ENCODE data around the gene STXBP3. TPM values are rescaled to one million over a fixed set of nuclear protein-coding genes. Genes with fewer than 3 reads are reported as not detected.

STXBP3 gene
- total and polyA plus RNA-seq, 2 of the 8 experiments (the other 6 are each of a cell fraction or from before 2014, with no cell fraction given): 6.0 to 38.5 TPM

- no peak overlapping the region for H3K23ac ChIP-seq (ENCODE audit: insufficient read length)
- no peak overlapping the region for H3K18ac ChIP-seq (ENCODE audit: extremely low read depth, low read length)
- 97% methylated on average over 7 of the region's 7 CpGs; no CpG with 5 or more reads in 1 of the 2 experiments for WGBS, 2 experiments (ENCODE audit: extremely low coverage in 1 of 2, insufficient coverage in 1 of 2, insufficient read length in 1 of 2, insufficient replicate concordance in 2 of 2, low coverage in 1 of 2, low lambda C conversion rate in 2 of 2, missing lambda C conversion rate in 1 of 2)
- no peak overlapping the region for H4K8ac ChIP-seq (ENCODE audit: extremely low read depth, insufficient read depth, low read length)
- H3K14ac ChIP-seq (ENCODE audit: insufficient read length): no peak overlapping the region
- no peaks in the 10 kb centered on the region for H4K20me1 ChIP-seq (replicated peaks in 1 of 2; ENCODE audit: control insufficient read depth in 1 of 2, insufficient read depth in 2 of 2, low read length in 2 of 2)
- no peak overlapping the region for H4K5ac ChIP-seq (ENCODE audit: insufficient read length, low read depth, low read length)
- DNase-seq (ENCODE audit: low read depth in 1 of 2, low spot score in 2 of 2) (no peak), FAIRE-seq (no peak)
- H2BK12ac ChIP-seq (ENCODE audit: low read depth, low read length): no peak overlapping the region
- H3K23me2 ChIP-seq (ENCODE audit: low read depth, low read length): no peaks in the 10 kb centered on the region
- ChIA-PET CTCF (ENCODE audit: partially characterized antibody) (no interaction called here), POLR2A (ENCODE audit: partially characterized antibody) (interaction anchor here (0.6 kb wide), 1 partner anchor 49 kb away, joined by 3 read pairs; no protein-coding TSS in a partner anchor)
- no peaks in the 10 kb centered on the region for H3K9me3 ChIP-seq (ENCODE audit: insufficient read depth in 2 of 2, low read depth in 1 of 2, low read length in 1 of 2)
- no peak overlapping the region for H2BK5ac ChIP-seq (ENCODE audit: low read depth, low read length)
- no peak overlapping the region for H3K27ac ChIP-seq (ENCODE audit: low read depth, low read length)
- no peak overlapping the region for H2BK120ac ChIP-seq (replicated peaks; ENCODE audit: low read depth, low read length)
- H3K36me3 ChIP-seq (ENCODE audit: control insufficient read depth in 2 of 4, insufficient read depth in 4 of 4, low read length in 3 of 4): no peaks in the 10 kb centered on the region
- no peaks in the 10 kb centered on the region for H3K79me1 ChIP-seq (ENCODE audit: low read depth, low read length)
- H2AFZ ChIP-seq (ENCODE audit: low read length): no peak overlapping the region
- H2BK20ac ChIP-seq (ENCODE audit: low read length): no peak overlapping the region
- H3K79me2 ChIP-seq (ENCODE audit: control insufficient read depth in 1 of 2, insufficient read depth in 2 of 2, low read length in 2 of 2): no peaks in the 10 kb centered on the region
- no peaks in the 10 kb centered on the region for H3K4me1 ChIP-seq (replicated peaks in 1 of 4; ENCODE audit: control insufficient read depth in 3 of 4, insufficient read depth in 4 of 4, low read length in 3 of 4)
- H3K4me3 ChIP-seq (ENCODE audit: extremely low read depth in 1 of 4, insufficient read depth in 2 of 4, low read depth in 3 of 4, low read length in 4 of 4): no peak overlapping the region
- no peaks in the 10 kb centered on the region for H3K27me3 ChIP-seq (replicated peaks in 1 of 4; ENCODE audit: control insufficient read depth in 3 of 4, extremely low read depth in 1 of 4, insufficient read depth in 3 of 4, low read length in 3 of 4)
- no peak overlapping the region for H3K9ac ChIP-seq (replicated peaks in 1 of 4; ENCODE audit: extremely low read depth in 1 of 4, low read depth in 3 of 4, low read length in 3 of 4)
- no peak overlapping the region for H3K56ac ChIP-seq (replicated peaks; ENCODE audit: insufficient read length, low read depth, low read length)
- no peak overlapping the region for H2BK15ac ChIP-seq (ENCODE audit: low read length)
- no peak overlapping the region for H3K4ac ChIP-seq (replicated peaks; ENCODE audit: insufficient read length, low read depth, low read length)
- no peak overlapping the region for H3K4me2 ChIP-seq (ENCODE audit: insufficient read depth in 1 of 2, low read depth in 2 of 2, low read length in 2 of 2)
- no peak overlapping the region for H2AK5ac ChIP-seq (ENCODE audit: low read depth, low read length)
- H4K91ac ChIP-seq (replicated peaks; ENCODE audit: insufficient read length, low read length): no peak overlapping the region
- no peak for TF ChIP-seq KDM5A (IDR thresholded peaks at IDR 0.05; ENCODE audit: low read length)
- TF ChIP-seq SAP30 (IDR thresholded peaks at IDR 0.05; ENCODE audit: insufficient read depth, insufficient replicate concordance, low read length): no peak
- TF ChIP-seq EP300 (IDR thresholded peaks at IDR 0.05; ENCODE audit: borderline replicate concordance in 1 of 2, low read depth in 2 of 2, low read length in 2 of 2): no peak
- no peak for TF ChIP-seq JUN (IDR thresholded peaks at IDR 0.05; ENCODE audit: low read depth, low read length)
- TF ChIP-seq RXRA (IDR thresholded peaks at IDR 0.05; ENCODE audit: insufficient read depth, low read depth, low read length): no peak
- no peak for TF ChIP-seq SP1 (IDR thresholded peaks at IDR 0.05; ENCODE audit: low read depth, low read length)
- TF ChIP-seq, protein P1, sequence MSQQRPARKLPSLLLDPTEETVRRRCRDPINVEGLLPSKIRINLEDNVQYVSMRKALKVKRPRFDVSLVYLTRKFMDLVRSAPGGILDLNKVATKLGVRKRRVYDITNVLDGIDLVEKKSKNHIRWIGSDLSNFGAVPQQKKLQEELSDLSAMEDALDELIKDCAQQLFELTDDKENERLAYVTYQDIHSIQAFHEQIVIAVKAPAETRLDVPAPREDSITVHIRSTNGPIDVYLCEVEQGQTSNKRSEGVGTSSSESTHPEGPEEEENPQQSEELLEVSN (IDR thresholded peaks at IDR 0.05): no peak
- no peak for TF ChIP-seq MAX (IDR thresholded peaks at IDR 0.05)
- TF ChIP-seq, protein P2, sequence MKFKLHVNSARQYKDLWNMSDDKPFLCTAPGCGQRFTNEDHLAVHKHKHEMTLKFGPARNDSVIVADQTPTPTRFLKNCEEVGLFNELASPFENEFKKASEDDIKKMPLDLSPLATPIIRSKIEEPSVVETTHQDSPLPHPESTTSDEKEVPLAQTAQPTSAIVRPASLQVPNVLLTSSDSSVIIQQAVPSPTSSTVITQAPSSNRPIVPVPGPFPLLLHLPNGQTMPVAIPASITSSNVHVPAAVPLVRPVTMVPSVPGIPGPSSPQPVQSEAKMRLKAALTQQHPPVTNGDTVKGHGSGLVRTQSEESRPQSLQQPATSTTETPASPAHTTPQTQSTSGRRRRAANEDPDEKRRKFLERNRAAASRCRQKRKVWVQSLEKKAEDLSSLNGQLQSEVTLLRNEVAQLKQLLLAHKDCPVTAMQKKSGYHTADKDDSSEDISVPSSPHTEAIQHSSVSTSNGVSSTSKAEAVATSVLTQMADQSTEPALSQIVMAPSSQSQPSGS (IDR thresholded peaks at IDR 0.05; ENCODE audit: low read length): no peak
- no peak for TF ChIP-seq SIN3A (conservative IDR thresholded peaks at IDR 0.05 in 1 of 2, IDR thresholded peaks at IDR 0.05 in 1 of 2; ENCODE audit: low read depth in 1 of 2, low read length in 2 of 2)
- no peak for TF ChIP-seq RBBP5 (IDR thresholded peaks at IDR 0.05; ENCODE audit: borderline replicate concordance, low read depth, low read length)
Observed at GRCh38 chr1:108850929-108851328, 104.5 kb downstream of the STXBP3 start.
